H1 (cell line): ENCODE measurements around the gene TRABD2A. TPM values are rescaled to one million over a fixed set of nuclear protein-coding genes. Genes with fewer than 3 reads are reported as not detected.

Experiments
- RNF2 ChIP-seq: fragments of 200-900, 300-1000 bp; sonication (generic); IDR thresholded peaks from 2 replicates; pipeline ENCODE4 v1.7.1; 2016; ENCODE audit warnings: borderline replicate concordance, low read depth, mild to moderate bottlenecking, antibody characterized with exemption, low read length; ENCODE audit not compliant: poor library complexity, severe bottlenecking; ENCODE audit errors: missing control alignments
- polyA plus RNA-seq, 7 experiments: library from polyadenylated mRNA; depleted of rRNA in 3 of 7; stranded (reverse) in 5 of 7; unstranded in 2 of 7; fragments of >200 nt in 5 of 7; fragments of 200-250 nt in 2 of 7; gene quantifications; 1 replicate in 5 of 7; 2 replicates in 1 of 7; 4 replicates in 1 of 7; pipeline versions ENCODE4 v1.2.1 to v1.2.3, GENCODE V29; 2011 to 2013; ENCODE audit warnings: missing spikeins in 2 of 7, mixed read lengths in 2 of 7
- total RNA-seq: library from RNA; stranded (reverse); fragmentation: NEBNext Ultra II Directional; extraction: Animal tissue kit (Norgen Biotek cat#: 25700); gene quantifications from 2 replicates; pipeline ENCODE4 v1.2.1, GENCODE V29; 2021

The TRABD2A gene
- total and polyA plus RNA-seq, 2 of the 8 experiments (the other 6 are each of a cell fraction or from before 2014, with no cell fraction given): 17.3 to 18.6 TPM

DNA sequence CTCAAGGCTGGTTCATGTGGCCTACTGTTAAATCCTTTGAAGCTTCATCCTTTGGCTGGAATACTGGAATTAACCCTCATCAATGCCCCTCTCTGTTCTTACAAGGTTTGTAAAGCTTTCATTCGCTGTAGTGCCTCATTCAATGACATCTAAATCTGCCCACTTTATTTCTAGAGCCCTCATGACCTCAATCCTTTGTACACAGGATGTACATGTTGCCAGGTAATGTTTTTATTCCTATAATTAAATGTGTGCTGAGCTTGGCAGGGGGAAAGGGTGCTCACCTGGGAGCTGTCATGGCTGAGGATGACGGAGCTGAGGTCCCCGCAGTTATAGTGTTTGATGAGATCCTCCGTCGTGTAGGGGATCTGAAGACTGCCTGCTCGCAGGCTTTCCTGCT lies 39.3 kb downstream of the TRABD2A start (continued):
- no peak for TF ChIP-seq RNF2
